NCI-H446 treated with DMSO at 0.1 percent for 48 hours (cell line): ENCODE measurements around the gene RPS19BP1.
"Not testable (repeated sequence)": the region's sequence is repeated elsewhere in the genome, so short reads cannot be mapped to it uniquely, and the experiment has no call there.

Source experiments
- DNase-seq: peaks from one replicate; lab custom pipeline; 2025; lab: John Stamatoyannopoulos, UW

Gene RPS19BP1

DNA sequence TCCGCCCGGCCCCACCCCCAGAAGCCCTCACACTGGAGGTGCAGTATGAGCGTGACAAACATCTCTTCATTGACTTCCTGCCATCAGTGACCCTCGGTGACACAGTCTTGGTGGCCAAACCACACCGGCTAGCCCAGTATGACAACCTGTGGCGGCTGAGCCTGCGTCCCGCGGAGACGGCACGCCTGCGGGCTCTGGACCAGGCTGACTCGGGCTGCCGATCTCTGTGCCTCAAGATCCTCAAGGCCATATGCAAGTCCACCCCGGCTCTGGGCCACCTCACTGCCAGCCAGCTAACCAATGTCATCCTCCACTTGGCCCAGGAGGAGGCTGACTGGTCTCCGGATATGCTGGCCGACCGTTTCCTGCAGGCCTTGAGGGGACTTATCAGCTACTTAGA lies 18.8 kb downstream of the RPS19BP1 start:
- no peak for DNase-seq

DNA sequence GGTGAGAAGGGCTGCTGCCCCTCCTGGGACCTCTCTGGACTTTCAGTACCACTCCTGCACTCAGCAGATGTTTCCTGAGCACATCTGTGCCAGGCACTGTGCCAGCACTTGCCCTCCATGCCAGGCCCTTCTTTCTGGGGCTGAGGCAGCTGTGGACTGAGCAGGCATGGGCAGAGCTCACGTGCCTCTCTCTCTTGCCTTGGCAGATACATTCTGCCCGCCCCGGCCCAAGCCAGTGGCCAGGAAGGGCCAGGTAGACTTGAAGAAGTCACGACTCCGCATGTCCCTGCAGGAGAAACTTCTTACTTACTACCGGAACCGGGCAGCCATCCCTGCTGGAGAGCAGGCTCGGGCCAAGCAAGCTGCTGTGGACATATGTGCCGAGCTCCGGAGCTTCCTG lies 20.5 kb downstream of the RPS19BP1 start:
- no peak for DNase-seq

DNA sequence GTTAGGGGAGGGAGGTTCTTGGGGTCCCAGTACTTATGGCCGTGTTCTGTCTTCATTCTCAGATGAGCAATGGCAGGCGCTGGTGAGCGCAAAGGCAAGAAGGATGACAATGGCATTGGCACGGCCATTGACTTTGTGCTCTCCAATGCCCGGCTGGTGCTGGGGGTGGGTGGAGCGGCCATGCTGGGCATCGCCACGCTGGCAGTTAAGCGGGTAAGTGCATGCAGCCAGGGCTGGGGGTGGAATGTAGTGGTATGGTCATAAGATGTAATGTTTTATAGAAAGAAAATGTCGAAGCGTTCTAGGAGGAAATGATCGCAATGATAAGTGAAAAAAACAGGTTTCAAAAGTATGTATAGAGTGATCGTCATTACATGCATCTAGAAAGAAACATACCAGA lies 21.3 kb downstream of the RPS19BP1 start:
- no peak for DNase-seq

DNA sequence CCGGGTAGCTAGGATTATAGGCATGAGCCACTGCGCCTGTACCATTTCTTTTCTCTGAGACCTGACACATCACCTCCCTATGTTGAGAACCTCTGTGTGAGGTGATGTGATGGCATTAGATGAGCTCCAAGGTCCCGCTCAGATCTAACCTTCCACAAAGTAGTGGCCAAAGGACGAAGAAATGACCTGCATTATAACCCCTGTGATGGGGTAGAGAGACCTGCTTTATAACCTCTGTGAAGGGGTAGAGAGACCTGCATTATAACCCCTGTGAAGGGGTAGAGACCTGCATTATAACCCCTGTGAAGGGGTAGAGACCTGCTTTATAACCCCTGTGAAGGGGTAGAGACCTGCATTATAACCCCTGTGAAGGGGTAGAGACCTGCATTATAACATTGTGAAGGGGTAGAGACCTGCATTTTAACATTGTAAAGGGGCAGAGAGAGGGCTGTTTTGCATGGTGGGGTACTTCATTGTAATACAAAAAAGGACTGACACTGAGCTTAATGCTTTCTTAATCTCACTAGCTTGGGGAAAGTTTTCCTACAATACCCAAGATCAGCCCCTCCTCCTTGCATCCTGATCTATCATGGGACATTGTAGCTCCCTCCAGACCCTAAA lies 21.9 kb downstream of the RPS19BP1 start:
- DNase-seq, result no peak

DNA sequence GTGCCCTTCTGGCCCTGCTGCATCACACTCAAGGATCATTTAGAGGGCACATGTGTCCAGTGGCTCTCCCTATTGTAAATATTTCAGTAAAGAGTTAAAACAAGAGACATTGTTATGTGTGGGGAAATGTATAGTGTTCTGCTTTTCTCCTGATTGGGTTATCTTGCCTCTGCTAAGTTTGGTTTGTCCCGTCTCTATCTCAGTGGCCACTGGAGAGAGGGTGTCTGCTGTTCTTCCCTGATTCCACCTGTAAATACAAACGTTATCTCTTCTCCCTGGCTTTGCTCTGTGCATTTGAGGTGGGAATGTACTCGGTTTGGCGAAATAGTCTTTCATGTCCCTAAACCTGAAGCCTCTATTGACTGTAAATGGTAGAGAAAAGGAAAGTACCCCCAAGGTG lies 24.2 kb downstream of the RPS19BP1 start:
- DNase-seq, result no peak

DNA sequence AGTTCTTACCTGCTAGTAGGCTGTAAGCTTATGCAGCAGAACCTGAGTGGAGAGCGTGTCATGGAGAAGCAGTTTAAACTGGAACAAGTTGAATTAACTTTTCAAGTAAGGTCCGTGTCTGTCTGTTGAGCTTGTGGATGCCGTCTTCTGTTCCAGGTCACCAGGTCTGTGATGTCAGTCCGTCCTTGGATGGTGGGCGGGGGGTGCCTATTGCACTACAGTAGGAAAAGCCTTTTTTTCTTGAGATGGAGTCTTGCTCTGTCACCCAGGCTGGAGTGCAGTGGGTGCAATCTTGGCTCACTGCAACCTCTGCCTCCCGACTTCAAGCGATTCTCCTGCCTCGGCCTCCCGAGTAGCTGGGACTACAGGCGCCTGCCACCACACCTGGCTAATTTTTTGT lies 25.5 kb downstream of the RPS19BP1 start:
- DNase-seq, result not testable (repeated sequence)

DNA sequence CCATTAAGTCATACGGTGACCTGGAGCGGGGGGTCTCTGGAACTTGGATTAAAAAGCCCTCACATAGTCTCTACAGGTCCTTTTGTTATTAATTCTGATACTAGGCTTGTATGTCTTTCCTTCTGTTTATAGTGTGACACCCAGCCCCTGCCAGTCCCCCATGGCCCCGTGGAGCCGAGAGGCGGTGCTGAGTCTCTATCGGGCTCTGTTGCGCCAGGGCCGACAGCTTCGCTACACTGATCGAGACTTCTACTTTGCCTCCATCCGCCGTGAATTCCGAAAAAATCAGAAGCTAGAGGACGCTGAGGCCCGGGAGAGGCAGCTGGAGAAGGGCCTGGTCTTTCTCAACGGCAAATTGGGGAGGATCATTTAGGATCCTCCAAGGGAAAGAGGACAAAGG lies 28.5 kb downstream of the RPS19BP1 start:
- DNase-seq, result no peak

DNA sequence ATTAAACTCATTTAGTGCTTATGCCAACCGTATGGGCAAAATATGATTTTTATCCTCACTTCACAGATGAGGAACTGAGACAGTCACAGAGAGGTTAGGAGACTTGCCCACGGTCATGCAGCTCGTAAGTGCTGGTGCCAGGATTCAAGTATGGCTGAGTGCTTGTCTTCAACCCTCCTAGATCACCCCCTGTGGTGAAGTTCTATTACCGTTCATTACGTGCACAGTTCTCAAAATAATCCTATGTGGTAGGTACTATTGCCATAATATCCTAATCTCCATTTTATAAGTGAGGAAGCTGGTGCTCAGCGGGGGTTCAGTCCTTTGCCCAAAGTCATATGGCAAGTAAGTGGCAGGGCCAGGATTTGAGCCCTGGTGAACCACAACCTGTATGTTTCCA lies 28.9 kb downstream of the RPS19BP1 start:
- DNase-seq, result no peak

DNA sequence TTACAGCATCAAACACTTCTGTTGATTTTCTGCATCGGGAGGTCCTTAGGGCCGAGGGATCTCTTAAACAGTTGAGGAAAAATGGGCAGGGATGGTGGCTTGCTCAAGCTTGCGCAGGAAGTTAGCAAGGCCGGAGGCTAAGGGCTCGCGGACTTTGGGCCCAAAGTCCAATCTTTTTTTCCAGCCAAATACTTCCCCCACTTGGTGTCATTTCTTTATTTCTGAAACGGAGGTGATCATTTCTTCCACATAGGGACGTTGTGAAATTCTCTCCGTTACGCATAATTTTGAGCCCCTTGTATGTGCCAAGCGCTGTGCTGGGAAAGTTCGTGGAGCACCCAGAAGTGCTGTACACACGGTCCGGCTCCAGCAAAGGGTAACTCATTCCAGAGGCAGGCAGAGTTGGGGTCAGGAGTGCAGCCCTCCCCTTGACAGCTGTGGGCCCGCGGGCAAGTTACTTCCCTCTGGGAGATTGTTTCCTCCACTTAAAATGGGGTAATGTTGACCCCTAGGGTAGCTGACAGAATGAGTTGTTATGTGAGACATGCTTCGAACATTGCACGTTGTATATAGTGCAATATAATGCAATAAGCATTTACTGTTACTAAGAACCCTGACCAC lies 29.6 kb downstream of the RPS19BP1 start:
- no peak for DNase-seq

DNA sequence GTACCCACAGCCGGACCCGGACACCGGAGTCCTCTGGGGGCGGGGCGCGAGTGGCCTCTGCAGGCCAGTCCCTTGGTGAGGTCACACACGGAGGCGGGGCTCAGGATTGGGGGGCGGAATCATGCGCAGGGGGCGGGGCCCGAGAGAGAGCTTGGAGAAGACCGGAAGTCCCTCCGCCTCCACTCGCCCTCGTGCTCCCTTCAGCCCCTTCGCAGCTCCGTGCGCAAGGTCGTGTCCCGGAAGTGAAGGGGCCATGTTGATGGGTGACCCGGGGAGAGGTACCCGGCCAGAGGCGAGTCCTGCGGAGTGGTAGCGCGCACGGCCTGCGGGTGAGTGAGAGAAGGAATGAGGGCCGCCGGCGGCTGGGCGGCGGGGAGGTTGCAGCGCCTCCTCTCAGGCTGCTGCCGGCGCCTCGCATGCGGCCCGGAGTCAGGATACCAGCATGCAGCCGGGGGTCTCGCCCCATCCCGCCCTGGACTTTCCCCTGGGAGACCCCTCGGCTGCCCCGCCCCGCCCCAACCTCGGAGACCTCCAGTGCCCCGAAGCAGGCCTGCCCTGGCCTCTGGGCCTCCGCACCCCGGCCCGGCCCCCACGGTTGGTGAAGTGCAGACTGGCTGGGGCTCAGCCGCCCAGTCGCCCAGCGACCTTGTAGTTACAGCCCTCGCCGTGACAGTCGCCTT lies 30.3 kb downstream of the RPS19BP1 start, which contains the start of gene MIEF1:
TSS of gene MIEF1 (plus strand) at position 182 of the 680 bp plus-strand sequence. CDS start 9,005 bp downstream, outside the sequence.
- DNase-seq, result peak; percentile 88

DNA sequence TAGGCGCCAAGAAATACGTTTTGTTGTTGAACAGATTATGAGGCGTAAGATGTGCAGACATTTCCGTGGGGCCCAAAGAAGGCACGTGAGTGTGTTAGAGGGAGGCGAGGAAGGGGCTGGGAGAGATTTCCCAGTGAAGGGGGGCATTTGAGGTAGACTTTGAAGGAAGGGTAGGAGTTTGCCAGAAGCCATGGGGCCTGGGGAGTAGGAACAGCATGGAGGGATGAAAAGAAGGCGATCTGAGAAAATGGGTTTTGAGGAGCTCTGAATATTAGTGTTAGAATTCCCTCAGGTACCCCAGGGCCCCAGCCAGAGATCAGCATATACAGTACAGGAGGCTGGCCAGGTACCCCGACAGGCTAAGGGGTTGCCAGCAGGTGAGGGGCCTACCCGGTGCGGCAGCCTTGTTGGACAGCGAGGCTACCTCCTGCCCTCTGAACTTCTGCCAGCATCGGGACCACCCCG lies 30.9 kb downstream of the RPS19BP1 start:
- DNase-seq, result no peak

DNA sequence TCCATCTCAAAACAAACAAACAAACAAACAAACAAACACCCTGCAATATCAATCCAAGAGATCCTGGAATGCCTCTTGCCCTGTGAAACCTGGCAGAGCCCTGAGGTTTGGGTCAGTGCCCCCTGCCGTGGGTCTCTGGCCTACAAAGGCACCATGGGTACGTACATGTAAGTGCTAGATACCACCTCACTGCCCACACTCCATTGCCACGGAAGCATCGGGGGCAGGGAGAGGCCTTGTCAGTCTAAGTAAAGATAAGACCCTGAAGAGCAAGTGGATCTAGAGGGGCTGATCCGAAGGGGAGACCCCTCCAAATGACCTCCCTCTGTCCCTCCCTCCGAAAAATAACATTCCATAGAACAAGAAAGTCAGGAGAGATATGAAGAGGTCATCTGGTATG lies 32.4 kb downstream of the RPS19BP1 start:
- DNase-seq, result no peak

DNA sequence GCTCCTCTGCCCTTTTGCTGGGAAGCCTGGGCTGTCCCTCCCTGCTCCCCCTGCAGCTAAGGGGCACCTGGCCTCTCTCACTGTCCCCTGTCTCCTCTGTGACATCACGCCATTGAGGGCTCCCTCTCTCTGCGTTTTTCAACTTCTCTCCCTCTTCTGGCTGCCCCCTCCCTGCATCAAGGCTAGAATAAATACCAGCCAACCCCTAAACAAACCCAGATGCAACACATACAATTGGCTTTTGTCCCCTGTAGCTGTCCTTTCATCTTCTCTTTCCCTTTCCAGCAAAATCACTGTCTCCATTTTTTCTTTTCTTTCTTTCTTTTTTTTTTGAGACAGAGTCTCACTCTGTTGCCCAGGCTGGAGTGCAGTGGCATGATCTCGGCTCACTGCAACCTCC lies 33.7 kb downstream of the RPS19BP1 start:
- DNase-seq, result no peak

DNA sequence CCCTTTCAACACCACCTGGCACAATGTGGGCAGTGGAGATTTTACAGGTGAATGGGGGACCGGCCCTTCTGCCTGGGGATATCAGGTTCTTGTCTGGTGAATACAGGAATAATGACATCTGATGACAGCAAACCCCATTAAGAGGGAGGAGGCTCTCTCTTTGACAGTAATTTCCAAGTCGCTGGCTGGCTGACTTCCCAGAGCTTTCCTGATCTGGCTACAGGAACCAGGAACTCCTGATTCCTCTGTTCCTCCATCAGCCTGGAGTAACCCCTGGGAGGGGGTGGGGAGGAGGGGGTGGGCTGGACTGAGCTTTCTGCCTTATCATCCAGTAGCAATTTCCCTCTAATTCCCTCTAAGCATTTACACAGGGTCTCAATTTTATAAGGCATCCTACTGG lies 34.2 kb downstream of the RPS19BP1 start:
- DNase-seq, result no peak

DNA sequence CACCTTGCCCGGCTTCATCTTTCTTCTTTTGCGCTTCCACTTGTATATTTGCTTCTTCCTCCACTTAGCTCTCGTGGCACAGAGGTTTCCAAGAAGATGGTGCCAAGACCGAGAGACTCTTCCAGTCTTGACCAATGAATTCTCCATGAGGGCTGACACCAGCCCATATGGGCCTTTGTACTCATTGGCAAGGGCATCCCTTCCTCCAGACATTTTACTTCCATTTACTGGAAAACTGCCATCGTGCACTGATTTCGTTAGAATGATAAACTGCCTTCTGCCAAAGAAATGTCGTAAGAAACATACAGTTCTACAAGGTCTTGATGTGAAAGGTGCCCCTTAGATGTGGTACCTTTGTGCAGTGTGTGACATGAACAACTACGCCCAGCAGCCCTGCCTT lies 35.1 kb downstream of the RPS19BP1 start:
- DNase-seq, result peak; percentile 77

DNA sequence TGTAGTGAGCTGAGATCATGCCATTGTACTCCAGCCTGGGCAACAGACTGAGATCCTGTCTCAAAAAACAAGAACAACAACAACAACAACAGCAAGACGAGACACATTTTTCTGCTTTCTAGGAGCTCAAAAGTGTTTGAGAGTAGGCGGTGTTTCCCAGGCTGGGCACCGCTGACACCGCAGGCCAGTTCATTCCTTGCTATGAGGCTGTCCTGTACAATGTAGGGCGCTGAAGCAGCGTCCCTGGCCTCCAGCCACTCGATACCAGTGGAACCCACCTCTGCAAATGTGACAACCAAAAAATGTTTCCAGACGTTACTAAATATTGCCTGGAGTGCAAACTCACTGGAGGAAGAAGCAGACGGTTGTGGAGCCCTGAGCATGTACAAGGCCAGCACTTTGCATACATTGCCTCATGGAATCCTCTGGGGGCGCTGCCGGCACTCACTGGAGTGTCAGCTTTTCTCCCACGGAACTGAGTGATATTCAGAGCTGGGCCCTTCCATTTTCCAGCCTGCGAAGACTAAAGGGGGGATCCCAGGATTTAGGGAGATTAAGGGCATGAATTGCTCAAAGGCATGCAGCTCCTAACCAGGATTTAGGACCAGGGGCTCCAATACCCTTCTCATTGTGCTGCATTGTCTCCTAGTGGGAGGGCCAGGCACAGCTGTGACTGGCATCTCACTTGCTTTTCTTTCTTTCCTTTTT lies 36.3 kb downstream of the RPS19BP1 start:
- DNase-seq, result no peak

DNA sequence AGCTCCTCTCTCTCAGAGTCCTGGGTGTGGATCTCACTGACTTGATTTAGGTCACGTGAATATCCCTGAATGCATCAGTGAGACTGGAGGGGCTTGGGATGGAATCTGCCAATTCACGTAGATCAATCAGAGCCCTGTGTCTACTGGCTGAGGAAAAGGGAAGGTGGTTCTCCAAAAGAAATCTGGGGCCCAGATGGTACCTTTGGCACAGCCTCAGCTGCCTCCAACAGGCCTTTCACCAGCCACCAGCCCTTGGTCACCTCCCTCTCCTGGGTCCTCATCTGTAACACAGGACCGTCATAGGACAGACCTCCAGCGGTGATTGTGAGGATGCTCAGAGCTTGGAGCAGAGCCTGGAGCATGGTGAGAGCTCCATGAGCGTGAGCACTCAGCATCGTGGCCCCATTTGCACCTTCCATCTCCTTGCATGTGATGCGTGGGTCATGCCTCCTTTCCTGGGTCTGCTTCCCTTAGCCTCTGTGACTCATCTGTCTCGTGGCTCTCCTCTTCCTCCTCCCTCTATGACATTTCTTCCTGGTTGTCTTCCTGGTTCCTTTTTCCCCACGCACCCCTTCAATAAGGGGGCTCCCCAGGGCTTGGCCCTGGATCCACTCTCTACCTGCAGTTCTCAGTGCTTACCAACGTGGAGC lies 38.0 kb downstream of the RPS19BP1 start:
- no peak for DNase-seq

DNA sequence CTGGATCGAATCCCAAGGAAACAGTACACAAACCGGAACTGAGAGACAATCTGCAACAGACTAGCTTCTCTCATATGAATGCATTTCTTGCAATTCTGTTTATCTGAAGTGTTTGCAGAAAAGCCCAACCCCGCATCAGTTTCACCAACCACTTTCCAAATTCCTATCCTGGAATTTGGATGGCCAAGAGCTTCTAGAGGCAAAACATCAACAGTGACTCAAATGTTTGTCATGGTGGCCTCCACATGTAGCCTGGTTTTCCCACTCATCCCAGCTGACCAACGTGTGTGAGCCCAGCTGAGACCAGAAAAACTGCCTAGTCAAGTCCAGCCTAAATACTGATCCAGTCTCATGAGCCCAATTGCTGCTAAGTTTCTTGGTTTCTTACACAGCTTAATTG lies 38.8 kb downstream of the RPS19BP1 start:
- DNase-seq, result no peak

DNA sequence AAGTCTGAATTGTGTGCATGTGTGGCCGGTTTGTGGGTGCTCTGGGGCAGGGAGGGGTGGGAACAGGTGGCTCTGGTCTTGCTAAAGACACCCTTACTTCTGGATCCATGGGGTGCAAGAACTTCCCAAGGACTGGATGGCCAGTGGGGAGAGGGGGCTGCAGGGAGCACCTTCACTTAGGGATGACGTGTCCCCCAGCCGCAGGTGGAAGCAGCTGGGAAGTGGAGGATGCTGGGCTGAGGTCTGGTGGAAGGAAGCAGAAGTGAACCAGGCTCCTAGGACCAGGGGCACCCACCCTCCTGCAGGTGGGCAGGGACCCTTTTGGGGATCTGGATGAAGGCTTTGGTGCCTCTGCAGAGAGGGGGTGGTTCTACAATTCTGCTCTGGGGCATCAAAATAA lies 40.4 kb downstream of the RPS19BP1 start:
- no peak for DNase-seq

DNA sequence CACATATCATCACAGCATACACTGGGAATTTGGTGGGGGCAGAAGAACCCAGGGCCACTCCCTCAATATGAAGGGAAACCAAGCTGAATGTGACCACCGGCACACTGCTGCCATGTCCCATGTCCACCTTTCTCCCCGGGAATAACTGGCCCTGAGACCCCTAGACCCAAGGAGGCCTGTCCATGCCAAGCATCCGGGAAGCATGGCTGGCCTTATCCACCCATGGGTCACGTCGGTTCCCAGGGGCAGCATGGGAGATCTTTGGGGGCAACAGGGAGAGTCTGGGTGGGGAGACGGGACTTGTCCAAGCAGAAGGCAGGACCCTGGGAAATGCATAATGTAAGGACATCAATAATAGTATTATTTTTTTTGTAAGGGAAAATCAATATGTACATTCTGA lies 40.9 kb downstream of the RPS19BP1 start:
- no peak for DNase-seq

DNA sequence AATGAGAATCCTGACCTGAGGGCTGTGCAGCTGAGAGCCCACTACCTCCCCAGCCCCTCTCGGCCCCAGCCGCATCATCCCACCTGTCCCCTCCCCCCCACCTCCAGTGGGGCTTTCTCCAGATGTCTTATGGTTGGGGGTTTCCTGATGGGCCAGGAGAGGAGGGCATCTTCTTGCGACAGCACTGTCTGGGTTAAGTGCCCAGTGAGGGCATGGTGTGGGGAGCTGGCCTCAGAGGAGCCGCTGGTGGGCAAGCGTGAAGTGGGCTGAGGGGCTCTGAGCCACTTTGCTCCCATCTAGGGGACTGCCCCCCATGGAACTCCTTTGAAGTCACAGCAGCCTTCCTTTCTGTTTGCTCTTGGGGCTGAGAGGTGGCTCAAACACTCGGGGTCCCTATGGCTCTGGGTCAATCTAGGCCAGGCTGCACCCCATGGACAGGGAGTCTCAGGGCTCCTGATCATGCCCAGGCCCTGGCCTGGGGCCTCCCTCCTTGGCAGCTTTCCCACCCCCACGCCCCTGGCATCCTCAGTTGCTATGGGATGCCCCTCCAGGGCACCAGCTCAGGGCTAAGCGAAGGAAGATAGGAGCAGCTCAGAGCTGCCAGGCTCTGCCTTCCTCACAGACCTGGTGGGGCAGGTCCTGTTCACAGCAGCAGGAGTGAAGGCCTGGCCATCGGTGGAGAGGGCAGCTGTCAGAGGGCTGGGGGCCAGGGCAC lies 41.4 kb downstream of the RPS19BP1 start:
- no peak for DNase-seq
